ENCODE results near the gene TRPC4AP.

DNA sequence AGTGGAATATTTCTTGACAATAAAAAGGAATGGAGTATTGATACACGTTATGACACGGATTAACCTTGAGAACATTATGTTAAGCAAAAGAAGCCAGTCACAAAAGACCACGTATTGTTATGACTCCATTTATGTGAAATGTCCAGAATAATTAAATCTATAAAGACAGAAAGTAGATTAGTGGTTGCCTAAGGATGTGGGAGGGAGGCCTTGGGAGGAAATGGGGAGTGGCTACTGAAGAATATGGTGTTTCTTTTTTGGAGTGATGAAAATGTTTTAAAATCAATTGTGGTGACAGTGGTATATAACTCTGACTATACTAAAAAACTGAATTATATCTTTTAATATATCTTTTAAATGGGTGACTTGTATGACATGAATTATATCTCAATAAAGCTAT, 30.1 kb downstream of the TRPC4AP start:
- TF ChIP-seq, protein P1, sequence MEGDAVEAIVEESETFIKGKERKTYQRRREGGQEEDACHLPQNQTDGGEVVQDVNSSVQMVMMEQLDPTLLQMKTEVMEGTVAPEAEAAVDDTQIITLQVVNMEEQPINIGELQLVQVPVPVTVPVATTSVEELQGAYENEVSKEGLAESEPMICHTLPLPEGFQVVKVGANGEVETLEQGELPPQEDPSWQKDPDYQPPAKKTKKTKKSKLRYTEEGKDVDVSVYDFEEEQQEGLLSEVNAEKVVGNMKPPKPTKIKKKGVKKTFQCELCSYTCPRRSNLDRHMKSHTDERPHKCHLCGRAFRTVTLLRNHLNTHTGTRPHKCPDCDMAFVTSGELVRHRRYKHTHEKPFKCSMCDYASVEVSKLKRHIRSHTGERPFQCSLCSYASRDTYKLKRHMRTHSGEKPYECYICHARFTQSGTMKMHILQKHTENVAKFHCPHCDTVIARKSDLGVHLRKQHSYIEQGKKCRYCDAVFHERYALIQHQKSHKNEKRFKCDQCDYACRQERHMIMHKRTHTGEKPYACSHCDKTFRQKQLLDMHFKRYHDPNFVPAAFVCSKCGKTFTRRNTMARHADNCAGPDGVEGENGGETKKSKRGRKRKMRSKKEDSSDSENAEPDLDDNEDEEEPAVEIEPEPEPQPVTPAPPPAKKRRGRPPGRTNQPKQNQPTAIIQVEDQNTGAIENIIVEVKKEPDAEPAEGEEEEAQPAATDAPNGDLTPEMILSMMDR (IDR thresholded peaks at IDR 0.05): no peak
- TF ChIP-seq POLR2A (IDR thresholded peaks at IDR 0.05): no peak
- TF ChIP-seq POLR2AphosphoS5 (IDR thresholded peaks at IDR 0.05; ENCODE audit: insufficient read depth in 1 of 2, low read depth in 1 of 2): no peak
